Measurements from ENCODE around the gene PBX4.

DNA sequence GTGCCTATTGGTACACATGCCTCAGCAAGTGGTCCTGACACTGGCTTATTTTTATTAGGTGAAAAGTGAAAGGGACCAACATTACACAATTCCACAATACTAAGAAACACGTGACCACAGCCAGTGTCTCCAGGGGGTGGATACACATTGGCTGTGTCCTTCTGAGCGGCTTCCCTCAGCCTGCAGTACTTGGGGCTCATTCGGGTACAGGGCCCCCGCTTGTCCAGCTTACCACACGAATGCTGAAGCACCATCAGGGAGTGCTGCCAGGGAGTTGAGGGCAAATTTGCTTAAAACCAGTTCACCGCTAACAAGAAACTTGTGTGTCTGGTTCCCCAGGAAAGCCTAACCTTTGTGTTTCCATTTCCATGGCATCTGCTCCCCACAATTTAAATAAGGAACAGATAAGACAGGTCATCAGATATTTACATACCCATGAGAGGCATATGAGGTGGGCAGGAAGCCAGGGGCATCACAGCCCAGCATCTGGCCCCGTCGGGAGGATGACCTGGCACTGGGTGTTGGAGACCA is 23.3 kb downstream of the PBX4 start:
- TF ChIP-seq, protein P1, sequence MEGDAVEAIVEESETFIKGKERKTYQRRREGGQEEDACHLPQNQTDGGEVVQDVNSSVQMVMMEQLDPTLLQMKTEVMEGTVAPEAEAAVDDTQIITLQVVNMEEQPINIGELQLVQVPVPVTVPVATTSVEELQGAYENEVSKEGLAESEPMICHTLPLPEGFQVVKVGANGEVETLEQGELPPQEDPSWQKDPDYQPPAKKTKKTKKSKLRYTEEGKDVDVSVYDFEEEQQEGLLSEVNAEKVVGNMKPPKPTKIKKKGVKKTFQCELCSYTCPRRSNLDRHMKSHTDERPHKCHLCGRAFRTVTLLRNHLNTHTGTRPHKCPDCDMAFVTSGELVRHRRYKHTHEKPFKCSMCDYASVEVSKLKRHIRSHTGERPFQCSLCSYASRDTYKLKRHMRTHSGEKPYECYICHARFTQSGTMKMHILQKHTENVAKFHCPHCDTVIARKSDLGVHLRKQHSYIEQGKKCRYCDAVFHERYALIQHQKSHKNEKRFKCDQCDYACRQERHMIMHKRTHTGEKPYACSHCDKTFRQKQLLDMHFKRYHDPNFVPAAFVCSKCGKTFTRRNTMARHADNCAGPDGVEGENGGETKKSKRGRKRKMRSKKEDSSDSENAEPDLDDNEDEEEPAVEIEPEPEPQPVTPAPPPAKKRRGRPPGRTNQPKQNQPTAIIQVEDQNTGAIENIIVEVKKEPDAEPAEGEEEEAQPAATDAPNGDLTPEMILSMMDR (IDR thresholded peaks at IDR 0.05): no peak
- TF ChIP-seq, protein P2, sequence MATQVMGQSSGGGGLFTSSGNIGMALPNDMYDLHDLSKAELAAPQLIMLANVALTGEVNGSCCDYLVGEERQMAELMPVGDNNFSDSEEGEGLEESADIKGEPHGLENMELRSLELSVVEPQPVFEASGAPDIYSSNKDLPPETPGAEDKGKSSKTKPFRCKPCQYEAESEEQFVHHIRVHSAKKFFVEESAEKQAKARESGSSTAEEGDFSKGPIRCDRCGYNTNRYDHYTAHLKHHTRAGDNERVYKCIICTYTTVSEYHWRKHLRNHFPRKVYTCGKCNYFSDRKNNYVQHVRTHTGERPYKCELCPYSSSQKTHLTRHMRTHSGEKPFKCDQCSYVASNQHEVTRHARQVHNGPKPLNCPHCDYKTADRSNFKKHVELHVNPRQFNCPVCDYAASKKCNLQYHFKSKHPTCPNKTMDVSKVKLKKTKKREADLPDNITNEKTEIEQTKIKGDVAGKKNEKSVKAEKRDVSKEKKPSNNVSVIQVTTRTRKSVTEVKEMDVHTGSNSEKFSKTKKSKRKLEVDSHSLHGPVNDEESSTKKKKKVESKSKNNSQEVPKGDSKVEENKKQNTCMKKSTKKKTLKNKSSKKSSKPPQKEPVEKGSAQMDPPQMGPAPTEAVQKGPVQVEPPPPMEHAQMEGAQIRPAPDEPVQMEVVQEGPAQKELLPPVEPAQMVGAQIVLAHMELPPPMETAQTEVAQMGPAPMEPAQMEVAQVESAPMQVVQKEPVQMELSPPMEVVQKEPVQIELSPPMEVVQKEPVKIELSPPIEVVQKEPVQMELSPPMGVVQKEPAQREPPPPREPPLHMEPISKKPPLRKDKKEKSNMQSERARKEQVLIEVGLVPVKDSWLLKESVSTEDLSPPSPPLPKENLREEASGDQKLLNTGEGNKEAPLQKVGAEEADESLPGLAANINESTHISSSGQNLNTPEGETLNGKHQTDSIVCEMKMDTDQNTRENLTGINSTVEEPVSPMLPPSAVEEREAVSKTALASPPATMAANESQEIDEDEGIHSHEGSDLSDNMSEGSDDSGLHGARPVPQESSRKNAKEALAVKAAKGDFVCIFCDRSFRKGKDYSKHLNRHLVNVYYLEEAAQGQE (IDR thresholded peaks at IDR 0.05; ENCODE audit: insufficient read depth in 1 of 2, low read depth in 2 of 2, low read length in 1 of 2): no peak
- TF ChIP-seq SIN3A (IDR thresholded peaks at IDR 0.05; ENCODE audit: borderline replicate concordance, insufficient read depth, low read depth, low read length): no peak

All from Panc1 (cell line).